SK-MEL-5 (cell line): ENCODE measurements around the gene MAGEF1. TPM values are rescaled to one million over a fixed set of nuclear protein-coding genes. Genes with fewer than 3 reads are reported as not detected.

Source experiments
- DNase-seq: peaks from one replicate; pipeline ENCODE4 v3.0.0-alpha.2; 2016; ENCODE audit warnings: low read depth, low spot score
- in situ Hi-C: cut with HindIII; loops from 2 replicates; pipeline ENCODE4 v1.10.0; 2016; ENCODE audit warnings: low sequenced_read_pairs, high pct_unique_total_duplicates, low pct_unique_long_range_greater_than_20kb
- total RNA-seq: library from RNA; depleted of rRNA; stranded (reverse); fragments of >200 nt; shearing (Covaris generic); gene quantifications from 2 replicates; pipeline ENCODE4 v1.2.3, GENCODE V29; 2014

Gene MAGEF1
- total RNA-seq, 1 experiment from 2014 or later: 43.4 TPM

GRCh38 chr3:184710870-184711492, 883 bp downstream of the MAGEF1 start:
- DNase-seq: no peak
- in situ Hi-C loops: no loop called here

- DNase-seq: no peak
- in situ Hi-C loops: no loop called here
These were observed 8.2 kb downstream of the MAGEF1 start for GRCh38 chr3:184703657-184704056.

GRCh38 chr3:184700759-184701158, 11.1 kb downstream of the MAGEF1 start:
- DNase-seq: no peak
- in situ Hi-C loops: no loop called here

- in situ Hi-C loops: no loop called here
- DNase-seq: no peak
These were observed 14.0 kb downstream of the MAGEF1 start for GRCh38 chr3:184697845-184698244.

GRCh38 chr3:184696697-184697096, 15.2 kb downstream of the MAGEF1 start:
- in situ Hi-C loops: no loop called here
- no peak for DNase-seq

- DNase-seq: no peak
- in situ Hi-C loops: no loop called here
These were observed 17.1 kb downstream of the MAGEF1 start for GRCh38 chr3:184694716-184695115.

- no peak for DNase-seq
- in situ Hi-C loops: no loop called here
These were observed 17.7 kb downstream of the MAGEF1 start for GRCh38 chr3:184694133-184694665.

GRCh38 chr3:184693011-184693975, 18.6 kb downstream of the MAGEF1 start:
- DNase-seq: no peak
- in situ Hi-C loops: no loop called here

- no peak for DNase-seq
- in situ Hi-C loops: no loop called here
These were observed 20.2 kb downstream of the MAGEF1 start for GRCh38 chr3:184691397-184692231.

- in situ Hi-C loops: no loop called here
- DNase-seq: no peak
These were observed 21.5 kb downstream of the MAGEF1 start for GRCh38 chr3:184690192-184690883.

GRCh38 chr3:184688882-184689271, 23.0 kb downstream of the MAGEF1 start:
- in situ Hi-C loops: no loop called here
- no peak for DNase-seq

- DNase-seq: no peak
These were observed 23.5 kb downstream of the MAGEF1 start for GRCh38 chr3:184688251-184688881.

GRCh38 chr3:184687363-184688015, 24.4 kb downstream of the MAGEF1 start:
- no peak for DNase-seq

More at GRCh38 chr3:184688251-184688881, 23.5 kb downstream of the MAGEF1 start:
- in situ Hi-C loops: no loop called here

GRCh38 chr3:184685646-184686045, 26.2 kb downstream of the MAGEF1 start:
- no peak for DNase-seq
- in situ Hi-C loops: no loop called here

More at GRCh38 chr3:184687363-184688015, 24.4 kb downstream of the MAGEF1 start:
- in situ Hi-C loops: no loop called here

- DNase-seq: no peak
- in situ Hi-C loops: no loop called here
These were observed 26.8 kb downstream of the MAGEF1 start for GRCh38 chr3:184685055-184685454.

GRCh38 chr3:184683900-184684560, 27.8 kb downstream of the MAGEF1 start:
- DNase-seq: no peak
- in situ Hi-C loops: no loop called here
